IMR-90 (cell line): ENCODE measurements around the gene SLIT3.

Source experiments
- BHLHE40 ChIP-seq: fragments of 150-350 bp; IDR thresholded peaks from 2 replicates; pipeline ENCODE4 v1.6.1; 2016; ENCODE audit warnings: mild to moderate bottlenecking, low read depth, low read length
- CTCF ChIP-seq: conservative IDR thresholded peaks from 2 replicates; pipeline ENCODE4 v1.5.1; 2012; ENCODE audit warnings: mild to moderate bottlenecking, low read depth, low read length, improper control_type of control experiment
- FOS ChIP-seq: fragments of 150-350 bp; IDR thresholded peaks from 2 replicates; pipeline ENCODE4 v1.6.1; 2016; ENCODE audit warnings: low read depth, low read length
- MAFK ChIP-seq: IDR thresholded peaks from 2 replicates; pipeline ENCODE4 v1.6.1; 2012; ENCODE audit warnings: low read depth, low read length, improper control_type of control experiment
- MAZ ChIP-seq: IDR thresholded peaks from 2 replicates; pipeline ENCODE4 v1.6.1; 2012; ENCODE audit warnings: low read depth, mild to moderate bottlenecking, low read length, improper control_type of control experiment, moderate library complexity, borderline replicate concordance
- MXI1 ChIP-seq: IDR thresholded peaks from 2 replicates; pipeline ENCODE4 v1.6.1; 2012; ENCODE audit warnings: low read depth, mild to moderate bottlenecking, low read length, moderate library complexity, borderline replicate concordance
- POLR2A ChIP-seq: IDR thresholded peaks from 2 replicates; pipeline ENCODE4 v1.6.1; 2012; ENCODE audit warnings: mild to moderate bottlenecking, low read depth, low read length
- RAD21 ChIP-seq: IDR thresholded peaks from 2 replicates; pipeline ENCODE4 v1.6.1; 2012; ENCODE audit warnings: low read length, improper control_type of control experiment
- RFX5 ChIP-seq: IDR thresholded peaks from 2 replicates; pipeline ENCODE4 v1.8.0; 2012; ENCODE audit warnings: low read depth, mild to moderate bottlenecking, low read length, moderate library complexity
- SMC3 ChIP-seq: fragments of 150-350 bp; IDR thresholded peaks from 2 replicates; pipeline ENCODE4 v1.6.1; 2016; ENCODE audit warnings: low read depth, mild to moderate bottlenecking, antibody characterized with exemption, low read length, moderate library complexity
- USF2 ChIP-seq: fragments of 150-350 bp; IDR thresholded peaks from 2 replicates; pipeline ENCODE4 v1.6.1; 2017; ENCODE audit warnings: mild to moderate bottlenecking, antibody characterized with exemption, low read length, low read depth

GRCh38 chr5:168899264-168899663, 401.7 kb downstream of the SLIT3 start:
- TF ChIP-seq POLR2A (no peak), MXI1 (no peak), CTCF (no peak), SMC3 (no peak), MAFK (no peak), RAD21 (no peak), BHLHE40 (no peak), FOS (no peak), USF2 (no peak), MAZ (no peak), RFX5 (no peak)
